Limb (tissue), 2 donors: ENCODE data around the gene MLST8.
"Not testable (repeated sequence)": the region's sequence is repeated elsewhere in the genome, so short reads cannot be mapped to it uniquely, and the experiment has no call there.

Experiments
- DNase-seq, 2 donors: peaks; one replicate each; pipeline ENCODE4 v3.0.0-alpha.2; 2016; ENCODE audit errors: extremely low spot score in 2 of 2

Gene MLST8

GRCh38 chr16:2189252-2189893 is 15.9 kb upstream of the MLST8 start:
- no peak for DNase-seq

GRCh38 chr16:2190002-2190658 is 15.1 kb upstream of the MLST8 start:
- no peak for DNase-seq

DNA sequence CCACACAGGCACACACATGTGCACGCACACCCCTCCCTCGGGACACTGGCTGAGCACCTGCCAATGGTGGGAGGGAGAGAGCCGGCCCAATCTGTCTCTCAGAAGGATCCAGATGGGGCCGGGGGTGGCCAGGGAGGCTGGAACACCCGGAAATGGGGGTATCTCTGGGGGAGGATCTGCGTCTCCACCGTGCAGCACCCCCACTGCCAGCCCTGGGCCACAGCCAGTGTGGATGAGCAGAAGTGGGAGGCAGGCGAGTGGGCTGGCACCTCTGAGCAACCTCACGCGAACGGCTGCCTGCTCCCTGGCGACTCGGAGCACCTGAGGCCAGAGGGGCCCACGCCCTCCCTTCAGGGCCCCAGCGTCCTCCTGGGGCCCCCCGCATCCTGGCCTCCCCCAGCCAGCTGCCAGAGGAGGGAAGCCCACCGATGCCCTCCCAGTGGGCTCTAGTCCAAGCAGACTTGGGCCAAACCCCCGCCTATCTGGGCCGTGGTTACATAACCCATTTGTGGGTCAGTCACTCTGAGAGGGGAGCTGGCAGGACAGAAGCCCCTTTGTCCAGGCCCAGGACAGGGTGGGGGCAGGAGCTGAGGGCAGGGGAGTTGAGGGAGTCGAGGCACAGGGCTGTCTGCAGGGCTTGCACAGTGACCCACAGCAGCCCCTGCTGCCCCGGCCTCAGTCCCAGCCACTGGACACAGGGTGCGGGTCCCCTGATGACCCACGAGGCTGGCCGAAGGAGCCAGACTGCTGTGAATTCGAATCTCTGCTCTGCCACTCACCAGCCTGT is 14.4 kb upstream of the MLST8 start:
- DNase-seq = no peak

- no peak for DNase-seq
Measured at GRCh38 chr16:2191446-2191706, 13.9 kb upstream of the MLST8 start.

- no peak for DNase-seq
Measured at GRCh38 chr16:2194166-2194834, 11.0 kb upstream of the MLST8 start.

GRCh38 chr16:2194852-2195321 is 10.4 kb upstream of the MLST8 start:
- peak in 1 of 2 donors; percentile 60 for DNase-seq

GRCh38 chr16:2195322-2196161 is 9.7 kb upstream of the MLST8 start:
- no peak for DNase-seq

DNA sequence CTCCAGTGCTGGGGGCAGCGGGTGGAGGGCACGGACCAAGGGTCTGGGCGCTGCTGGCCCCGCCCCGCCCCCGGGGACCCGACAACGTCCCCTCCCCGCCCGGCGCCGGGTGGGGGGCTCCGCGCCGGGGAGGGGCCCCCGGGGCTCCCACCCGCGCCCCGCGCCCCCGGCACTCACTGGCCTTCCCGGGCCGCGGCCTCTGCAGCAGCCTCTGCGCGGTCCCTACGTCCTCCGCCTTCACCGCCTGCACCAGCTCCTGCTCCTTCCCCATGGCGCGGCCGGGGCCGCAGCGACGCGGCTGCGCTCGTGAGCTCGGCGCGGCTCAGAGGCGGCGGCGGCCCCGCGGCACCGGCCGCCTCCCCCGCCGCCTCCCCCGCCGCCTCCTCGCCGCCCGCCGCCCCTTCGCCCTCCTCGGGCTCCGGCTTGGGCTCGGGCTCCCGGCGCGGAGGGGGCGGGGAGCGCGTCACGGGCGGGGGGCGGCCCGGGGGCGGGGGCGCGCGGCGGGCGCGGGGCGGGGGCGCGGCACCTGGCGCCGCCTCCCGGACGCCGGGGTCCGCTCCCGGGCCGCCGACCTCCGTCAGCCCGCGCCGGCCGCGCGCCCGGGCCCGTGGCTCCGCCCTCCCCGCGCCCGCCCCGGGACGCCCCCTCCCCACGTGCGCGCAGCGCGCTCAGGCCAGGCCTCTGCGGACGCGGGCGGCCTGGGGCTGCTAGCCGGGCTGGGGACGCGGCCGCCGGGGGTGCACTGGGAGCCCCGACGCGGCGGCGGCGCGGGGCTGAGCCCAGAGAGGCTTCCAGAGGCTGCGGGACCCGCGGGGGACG is 8.9 kb upstream of the MLST8 start, which contains the start of gene CASKIN1:
Gene CASKIN1, minus strand, starts transcription at position 444 of the 819 bp plus-strand sequence. Its CDS starts 173 bp downstream, at position 271.
- no peak for DNase-seq

GRCh38 chr16:2196981-2197511 is 8.2 kb upstream of the MLST8 start:
- no peak for DNase-seq

DNA sequence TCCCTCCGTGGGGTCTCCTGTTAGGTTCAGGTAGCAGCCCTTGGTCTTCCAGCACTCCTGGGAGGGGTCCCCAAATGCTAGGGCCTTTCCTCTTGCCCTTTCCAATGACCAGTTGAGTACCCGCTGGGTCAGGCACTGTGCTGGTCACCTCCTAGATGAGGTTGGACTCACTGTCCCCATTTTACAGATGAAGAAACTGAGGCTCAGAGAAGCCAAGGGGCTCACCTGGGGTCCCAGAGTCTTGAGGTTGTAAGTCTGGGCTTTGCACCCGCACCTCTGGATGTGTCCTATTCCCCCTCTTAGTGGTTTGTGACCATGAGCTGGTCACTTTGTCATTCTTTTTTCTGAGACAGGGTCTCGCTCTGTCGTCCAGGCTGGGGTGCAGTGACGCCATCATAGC is 7.5 kb upstream of the MLST8 start:
- no peak for DNase-seq

- no peak for DNase-seq
Measured at GRCh38 chr16:2198283-2198682, 7.0 kb upstream of the MLST8 start.

DNA sequence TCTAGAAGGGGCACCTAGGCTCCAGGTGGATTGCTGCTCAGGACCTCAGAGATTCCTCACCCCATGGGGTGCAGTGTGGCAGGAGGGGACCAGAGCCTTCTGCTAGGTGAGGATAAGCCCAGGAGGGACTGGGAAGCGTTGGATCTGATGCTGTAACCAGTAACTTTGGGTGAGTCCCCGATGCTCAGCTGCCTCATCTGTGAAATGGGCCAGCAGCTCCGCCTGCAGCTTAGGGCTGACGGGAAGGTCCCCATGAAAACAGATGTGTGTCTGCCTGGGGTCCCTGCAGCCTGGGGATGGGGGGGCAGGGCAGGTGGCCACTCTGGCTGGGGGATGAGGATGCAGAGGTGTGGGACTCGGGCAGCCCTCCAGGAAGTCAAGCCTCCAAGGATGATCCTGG is 6.2 kb upstream of the MLST8 start:
- DNase-seq = no peak

DNA sequence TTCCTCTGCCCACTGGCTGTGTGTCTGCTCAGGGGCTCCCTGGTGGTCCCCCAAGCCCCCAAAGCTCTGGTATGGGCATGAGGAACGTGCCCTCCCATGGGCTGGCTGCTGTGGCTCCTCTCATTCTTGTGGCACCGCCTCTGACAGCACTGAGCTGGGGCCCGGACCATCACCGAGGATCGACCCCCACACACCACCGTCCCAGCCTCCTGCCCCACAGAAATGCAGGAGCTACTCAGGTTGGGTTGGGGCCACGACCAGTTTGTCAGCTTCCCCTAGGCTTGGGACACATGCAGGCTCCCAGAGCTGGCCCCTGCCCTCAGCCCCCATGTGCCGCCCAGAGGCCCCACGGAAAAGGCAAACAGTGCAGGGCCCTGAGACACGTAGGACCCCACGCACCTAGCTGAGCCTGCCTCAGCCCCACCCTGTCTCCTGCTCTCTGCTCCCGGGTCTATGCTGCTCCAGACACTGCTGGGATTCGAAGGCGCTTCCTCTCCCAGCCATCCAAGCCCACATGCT is 5.6 kb upstream of the MLST8 start:
- no peak for DNase-seq

DNA sequence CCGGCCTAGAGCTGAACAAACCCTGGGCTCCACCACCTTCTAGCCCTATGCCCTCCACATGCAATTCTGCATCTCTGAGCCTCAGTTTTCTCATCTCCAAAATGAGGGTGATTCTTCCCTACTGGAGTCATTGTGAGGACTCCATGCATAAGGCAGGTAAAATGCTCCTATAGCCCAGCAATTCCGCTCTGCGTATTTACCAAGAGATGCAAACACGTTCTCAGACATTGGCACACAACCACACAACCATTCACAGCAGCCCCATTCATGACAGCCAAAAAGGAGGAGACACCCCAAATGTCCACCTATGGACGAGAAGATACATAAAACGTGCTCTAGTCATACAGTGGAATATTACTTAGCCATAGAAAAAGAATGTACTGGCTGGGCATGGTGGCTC is 4.9 kb upstream of the MLST8 start:
- no peak for DNase-seq

DNA sequence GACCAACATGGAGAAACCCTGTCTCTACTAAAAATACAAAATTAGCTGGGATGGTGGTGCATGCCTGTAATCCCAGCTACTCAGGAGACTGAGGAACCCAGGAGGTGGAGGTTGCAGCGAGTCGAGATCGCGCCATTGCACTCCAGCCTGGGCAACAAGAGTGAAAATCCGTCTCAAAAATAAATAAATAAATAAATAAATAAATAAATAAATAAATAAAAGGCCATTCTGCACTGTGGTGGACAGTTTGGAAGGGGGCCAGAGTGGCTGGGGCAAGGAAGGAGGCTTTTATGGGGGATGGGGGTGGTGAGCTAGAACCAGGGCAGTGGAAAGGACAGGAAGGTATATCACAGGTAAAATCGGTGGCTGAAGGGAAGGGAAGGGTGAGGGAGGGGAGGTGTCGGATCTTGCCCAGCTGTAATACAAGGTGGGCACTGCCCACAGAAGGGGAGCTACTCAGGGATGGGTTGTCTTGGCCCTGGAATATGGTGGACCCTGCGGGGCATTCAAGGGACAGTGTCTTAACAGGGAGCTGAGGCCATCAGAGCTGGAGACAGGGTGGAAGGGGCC is 2.0 kb upstream of the MLST8 start:
- not testable (repeated sequence) for DNase-seq

DNA sequence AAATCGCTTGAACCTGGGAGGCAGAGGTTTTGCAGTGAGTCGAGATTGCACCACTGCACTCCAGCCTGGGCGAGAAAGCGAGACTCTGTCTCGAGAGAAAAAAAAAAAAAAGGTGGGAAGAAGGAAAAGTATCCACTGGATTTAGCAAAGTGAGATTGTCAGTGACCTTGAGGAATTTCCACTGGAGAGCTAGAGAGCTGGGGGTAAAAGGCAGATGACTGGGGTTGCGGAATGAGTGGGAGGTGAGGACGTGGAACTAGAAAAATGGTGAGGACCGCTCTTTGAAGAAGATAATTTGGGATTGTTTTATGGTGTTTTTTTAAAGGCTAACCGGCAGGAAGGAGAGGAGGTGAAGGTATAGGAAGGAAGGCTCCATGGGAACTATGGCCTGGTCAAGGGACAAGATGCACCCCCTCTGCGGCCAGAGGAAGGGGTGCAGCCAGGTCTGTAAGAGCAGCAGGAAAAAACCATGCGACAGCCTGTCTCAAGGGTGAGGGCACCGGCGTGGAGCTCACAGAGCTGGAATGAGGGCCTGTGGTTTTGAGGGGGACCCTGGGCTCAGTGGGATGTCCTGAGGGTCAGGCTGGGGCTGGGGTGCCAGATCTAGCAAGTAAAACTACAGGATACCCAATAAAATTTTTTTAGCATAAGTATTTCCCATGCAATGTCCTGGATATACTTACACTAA is 694 bp upstream of the MLST8 start:
- DNase-seq = no peak

DNA sequence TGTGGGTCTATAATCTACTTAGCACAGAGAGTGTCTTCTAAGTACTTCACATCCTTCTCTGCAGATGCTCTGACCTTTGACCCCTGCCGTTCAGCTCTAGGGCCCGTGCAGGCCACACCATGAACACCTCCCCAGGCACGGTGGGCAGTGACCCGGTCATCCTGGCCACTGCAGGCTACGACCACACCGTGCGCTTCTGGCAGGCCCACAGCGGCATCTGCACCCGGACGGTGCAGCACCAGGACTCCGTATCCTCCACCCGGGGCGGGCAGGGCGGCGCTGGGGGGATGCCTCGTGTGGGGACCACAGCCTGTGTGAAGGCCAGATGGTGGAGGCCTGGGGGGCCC is 686 bp downstream of the MLST8 start:
- DNase-seq = peak in 1 of 2 donors; percentile 59

- no peak for DNase-seq
Measured at GRCh38 chr16:2206420-2206779, 1.1 kb downstream of the MLST8 start.
